Measurements from ENCODE around the gene PRKAR1B. TPM values are rescaled to one million over a fixed set of nuclear protein-coding genes. Genes with fewer than 3 reads are reported as not detected.

The PRKAR1B gene
- total and polyA plus RNA-seq, 10 of the 15 experiments (the other 5 are each of a cell fraction or from before 2014, with no cell fraction given) = 1.4 to 45.6 (median 19.3) TPM

- Histone ChIP-seq H3K36me3 (ENCODE audit: control insufficient read depth in 2 of 2, insufficient read depth in 2 of 2, low read length in 1 of 2) (peaks cover 5 to 19% of the 10 kb centered on the region in 2 experiments; a peak in 3 of 4 replicates), H3K27ac (ENCODE audit: control insufficient read depth, insufficient read depth) (no peak overlapping the region), H3K9me3 (replicated peaks; ENCODE audit: control insufficient read depth, insufficient read depth, low read length) (no peaks in the 10 kb centered on the region), H3K9ac (ENCODE audit: control insufficient read depth, insufficient read depth, low read length) (no peak overlapping the region), H3K4me2 (ENCODE audit: control insufficient read depth, insufficient read depth) (no peak overlapping the region), H3K4me1 (ENCODE audit: control insufficient read depth, insufficient read depth, low read length) (no peaks in the 10 kb centered on the region), H4K20me1 (ENCODE audit: control insufficient read depth, insufficient read depth) (no peaks in the 10 kb centered on the region), H2AFZ (ENCODE audit: control insufficient read depth, low read depth, low read length) (no peak overlapping the region), H3K4me3 (no peak overlapping the region), H3K79me2 (ENCODE audit: control insufficient read depth, insufficient read depth, low read length) (no peaks in the 10 kb centered on the region), H3K27me3 (replicated peaks in 1 of 2; ENCODE audit: control insufficient read depth in 2 of 2, insufficient read depth in 2 of 2, low read length in 1 of 2) (no peaks in the 10 kb centered on the region)
- ChIA-PET CTCF (no interaction called here), RAD21 (ENCODE audit: unreplicated experiment) (no interaction called here), POLR2A (no interaction called here), SMC1A (ENCODE audit: uncharacterized antibody, unreplicated experiment) (no interaction called here)
- no TSS peak for BruUV-seq (replicated peaks)
- no peak for DNase-seq (ENCODE audit: low read depth, low spot score)
- TF ChIP-seq NBN (IDR thresholded peaks at IDR 0.05) (no peak), BCLAF1 (IDR thresholded peaks at IDR 0.05) (no peak), BHLHE40 (IDR thresholded peaks at IDR 0.05; ENCODE audit: borderline replicate concordance in 1 of 2, low read depth in 2 of 2, low read length in 1 of 2) (no peak), FOS (IDR thresholded peaks at IDR 0.05; ENCODE audit: borderline replicate concordance, extremely low read depth, insufficient read length) (no peak), IKZF2 (IDR thresholded peaks at IDR 0.05) (no peak), PAX8 (IDR thresholded peaks at IDR 0.05) (no peak), CREB1 (IDR thresholded peaks at IDR 0.05; ENCODE audit: low read depth) (no peak), IRF5 (IDR thresholded peaks at IDR 0.05; ENCODE audit: borderline replicate concordance) (no peak), RB1 (IDR thresholded peaks at IDR 0.05; ENCODE audit: borderline replicate concordance) (no peak), FOXK2 (IDR thresholded peaks at IDR 0.05) (no peak), IRF4 (IDR thresholded peaks at IDR 0.05; ENCODE audit: low read depth, low read length) (no peak)
- TF ChIP-seq, protein P1, sequence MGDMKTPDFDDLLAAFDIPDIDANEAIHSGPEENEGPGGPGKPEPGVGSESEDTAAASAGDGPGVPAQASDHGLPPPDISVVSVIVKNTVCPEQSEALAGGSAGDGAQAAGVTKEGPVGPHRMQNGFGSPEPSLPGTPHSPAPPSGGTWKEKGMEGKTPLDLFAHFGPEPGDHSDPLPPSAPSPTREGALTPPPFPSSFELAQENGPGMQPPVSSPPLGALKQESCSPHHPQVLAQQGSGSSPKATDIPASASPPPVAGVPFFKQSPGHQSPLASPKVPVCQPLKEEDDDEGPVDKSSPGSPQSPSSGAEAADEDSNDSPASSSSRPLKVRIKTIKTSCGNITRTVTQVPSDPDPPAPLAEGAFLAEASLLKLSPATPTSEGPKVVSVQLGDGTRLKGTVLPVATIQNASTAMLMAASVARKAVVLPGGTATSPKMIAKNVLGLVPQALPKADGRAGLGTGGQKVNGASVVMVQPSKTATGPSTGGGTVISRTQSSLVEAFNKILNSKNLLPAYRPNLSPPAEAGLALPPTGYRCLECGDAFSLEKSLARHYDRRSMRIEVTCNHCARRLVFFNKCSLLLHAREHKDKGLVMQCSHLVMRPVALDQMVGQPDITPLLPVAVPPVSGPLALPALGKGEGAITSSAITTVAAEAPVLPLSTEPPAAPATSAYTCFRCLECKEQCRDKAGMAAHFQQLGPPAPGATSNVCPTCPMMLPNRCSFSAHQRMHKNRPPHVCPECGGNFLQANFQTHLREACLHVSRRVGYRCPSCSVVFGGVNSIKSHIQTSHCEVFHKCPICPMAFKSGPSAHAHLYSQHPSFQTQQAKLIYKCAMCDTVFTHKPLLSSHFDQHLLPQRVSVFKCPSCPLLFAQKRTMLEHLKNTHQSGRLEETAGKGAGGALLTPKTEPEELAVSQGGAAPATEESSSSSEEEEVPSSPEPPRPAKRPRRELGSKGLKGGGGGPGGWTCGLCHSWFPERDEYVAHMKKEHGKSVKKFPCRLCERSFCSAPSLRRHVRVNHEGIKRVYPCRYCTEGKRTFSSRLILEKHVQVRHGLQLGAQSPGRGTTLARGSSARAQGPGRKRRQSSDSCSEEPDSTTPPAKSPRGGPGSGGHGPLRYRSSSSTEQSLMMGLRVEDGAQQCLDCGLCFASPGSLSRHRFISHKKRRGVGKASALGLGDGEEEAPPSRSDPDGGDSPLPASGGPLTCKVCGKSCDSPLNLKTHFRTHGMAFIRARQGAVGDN (IDR thresholded peaks at IDR 0.05) = no peak
- in situ Hi-C loops (cut with MboI) = no loop called here
- FAIRE-seq = no peak
- ATAC-seq = no peak
- WGBS (ENCODE audit: insufficient coverage, insufficient replicate concordance, low lambda C conversion rate, missing lambda C conversion rate) = 96% methylated on average over 9 of the region's 9 CpGs
- intact Hi-C loops (cut with micrococcal nuclease; ENCODE audit: unreplicated experiment) = no loop called here
Observed at GRCh38 chr7:755413-755805, 28.3 kb upstream of the PRKAR1B start.

Data from GM12878 (cell line).